Measurements from ENCODE around the gene IVL.

IVL gene

GRCh38 chr1:152899027-152899426 is 9.3 kb upstream of the IVL start:
- no peak for DNase-seq

GRCh38 chr1:152899883-152900282 is 8.5 kb upstream of the IVL start:
- no peak for DNase-seq

- no peak for DNase-seq
These were observed 6.7 kb upstream of the IVL start for GRCh38 chr1:152901631-152902030.

GRCh38 chr1:152902636-152903035 is 5.7 kb upstream of the IVL start:
- no peak for DNase-seq

GRCh38 chr1:152904688-152905440 is 3.5 kb upstream of the IVL start:
- DNase-seq: no peak

- no peak for DNase-seq
These were observed 2.3 kb upstream of the IVL start for GRCh38 chr1:152906023-152906565.

- no peak for DNase-seq
These were observed 860 bp downstream of the IVL start for GRCh38 chr1:152909206-152909605.

GRCh38 chr1:152912471-152912870 is 4.1 kb downstream of the IVL start:
- no peak for DNase-seq

- DNase-seq: no peak
These were observed 4.6 kb downstream of the IVL start for GRCh38 chr1:152912900-152913299.

- DNase-seq: no peak
These were observed 9.4 kb downstream of the IVL start for GRCh38 chr1:152917794-152918193.

GRCh38 chr1:152919071-152919470 is 10.7 kb downstream of the IVL start:
- DNase-seq: no peak

- DNase-seq: no peak
These were observed 15.8 kb downstream of the IVL start for GRCh38 chr1:152924191-152924590.

GRCh38 chr1:152926091-152926490 is 17.7 kb downstream of the IVL start:
- no peak for DNase-seq

GRCh38 chr1:152928671-152929070 is 20.3 kb downstream of the IVL start:
- DNase-seq: no peak

GRCh38 chr1:152932170-152932811 is 23.9 kb downstream of the IVL start:
- DNase-seq: no peak

GRCh38 chr1:152933196-152933595 is 24.9 kb downstream of the IVL start:
- no peak for DNase-seq

- no peak for DNase-seq
These were observed 32.3 kb downstream of the IVL start for GRCh38 chr1:152940614-152941013.

GRCh38 chr1:152941037-152941711 is 32.8 kb downstream of the IVL start:
- DNase-seq: no peak

GRCh38 chr1:152942161-152942560 is 33.8 kb downstream of the IVL start:
- DNase-seq: no peak

- no peak for DNase-seq
These were observed 37.9 kb downstream of the IVL start for GRCh38 chr1:152946248-152946647.

- no peak for DNase-seq
These were observed 38.4 kb downstream of the IVL start, which contains the start of gene SPRR5 for GRCh38 chr1:152946651-152947256. Gene SPRR5, plus strand, starts transcription at chr1:152947206. Its CDS starts 1,349 bp downstream, at chr1:152948555.

GRCh38 chr1:152951711-152952110 is 43.4 kb downstream of the IVL start:
- no peak for DNase-seq

GRCh38 chr1:152953761-152954160 is 45.4 kb downstream of the IVL start:
- DNase-seq: no peak

Measured in NCI-H774 (cell line).